ENCODE results near the gene CCDC88B.

Gene CCDC88B, protein sequence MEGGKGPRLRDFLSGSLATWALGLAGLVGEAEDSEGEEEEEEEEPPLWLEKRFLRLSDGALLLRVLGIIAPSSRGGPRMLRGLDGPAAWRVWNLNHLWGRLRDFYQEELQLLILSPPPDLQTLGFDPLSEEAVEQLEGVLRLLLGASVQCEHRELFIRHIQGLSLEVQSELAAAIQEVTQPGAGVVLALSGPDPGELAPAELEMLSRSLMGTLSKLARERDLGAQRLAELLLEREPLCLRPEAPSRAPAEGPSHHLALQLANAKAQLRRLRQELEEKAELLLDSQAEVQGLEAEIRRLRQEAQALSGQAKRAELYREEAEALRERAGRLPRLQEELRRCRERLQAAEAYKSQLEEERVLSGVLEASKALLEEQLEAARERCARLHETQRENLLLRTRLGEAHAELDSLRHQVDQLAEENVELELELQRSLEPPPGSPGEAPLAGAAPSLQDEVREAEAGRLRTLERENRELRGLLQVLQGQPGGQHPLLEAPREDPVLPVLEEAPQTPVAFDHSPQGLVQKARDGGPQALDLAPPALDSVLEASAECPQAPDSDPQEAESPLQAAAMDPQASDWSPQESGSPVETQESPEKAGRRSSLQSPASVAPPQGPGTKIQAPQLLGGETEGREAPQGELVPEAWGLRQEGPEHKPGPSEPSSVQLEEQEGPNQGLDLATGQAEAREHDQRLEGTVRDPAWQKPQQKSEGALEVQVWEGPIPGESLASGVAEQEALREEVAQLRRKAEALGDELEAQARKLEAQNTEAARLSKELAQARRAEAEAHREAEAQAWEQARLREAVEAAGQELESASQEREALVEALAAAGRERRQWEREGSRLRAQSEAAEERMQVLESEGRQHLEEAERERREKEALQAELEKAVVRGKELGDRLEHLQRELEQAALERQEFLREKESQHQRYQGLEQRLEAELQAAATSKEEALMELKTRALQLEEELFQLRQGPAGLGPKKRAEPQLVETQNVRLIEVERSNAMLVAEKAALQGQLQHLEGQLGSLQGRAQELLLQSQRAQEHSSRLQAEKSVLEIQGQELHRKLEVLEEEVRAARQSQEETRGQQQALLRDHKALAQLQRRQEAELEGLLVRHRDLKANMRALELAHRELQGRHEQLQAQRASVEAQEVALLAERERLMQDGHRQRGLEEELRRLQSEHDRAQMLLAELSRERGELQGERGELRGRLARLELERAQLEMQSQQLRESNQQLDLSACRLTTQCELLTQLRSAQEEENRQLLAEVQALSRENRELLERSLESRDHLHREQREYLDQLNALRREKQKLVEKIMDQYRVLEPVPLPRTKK (N-terminal part only)

GRCh38 chr11:64339754-64340408, at the start of gene CCDC88B:
Gene CCDC88B (plus strand): TSS chr11:64340204. CDS start chr11:64340267, 63 bp downstream.
- in situ Hi-C loops (cut with MboI; ENCODE audit: low sequenced_read_pairs): loop anchor here (25.0 kb wide), 1 partner anchor 103 kb away; the partner anchor contains the start of genes DNAJC4, FKBP2, NUDT22 and PPP1R14B

- in situ Hi-C loops (cut with MboI; ENCODE audit: low sequenced_read_pairs): no loop called here
Measured at GRCh38 chr11:64290352-64291261, 49.4 kb upstream of the CCDC88B start.

GRCh38 chr11:64291262-64291751, 48.7 kb upstream of the CCDC88B start, which contains the start of gene KCNK4:
Gene KCNK4 (plus strand): TSS chr11:64291302. CDS start chr11:64293019, 1,717 bp downstream.
- in situ Hi-C loops (cut with MboI; ENCODE audit: low sequenced_read_pairs): no loop called here

GRCh38 chr11:64291752-64292459, 48.1 kb upstream of the CCDC88B start:
- in situ Hi-C loops (cut with MboI; ENCODE audit: low sequenced_read_pairs): no loop called here

- in situ Hi-C loops (cut with MboI; ENCODE audit: low sequenced_read_pairs): no loop called here
Measured at GRCh38 chr11:64292460-64293254, 47.3 kb upstream of the CCDC88B start.

- in situ Hi-C loops (cut with MboI; ENCODE audit: low sequenced_read_pairs): no loop called here
Measured at GRCh38 chr11:64294774-64295173, 45.2 kb upstream of the CCDC88B start.

DNA sequence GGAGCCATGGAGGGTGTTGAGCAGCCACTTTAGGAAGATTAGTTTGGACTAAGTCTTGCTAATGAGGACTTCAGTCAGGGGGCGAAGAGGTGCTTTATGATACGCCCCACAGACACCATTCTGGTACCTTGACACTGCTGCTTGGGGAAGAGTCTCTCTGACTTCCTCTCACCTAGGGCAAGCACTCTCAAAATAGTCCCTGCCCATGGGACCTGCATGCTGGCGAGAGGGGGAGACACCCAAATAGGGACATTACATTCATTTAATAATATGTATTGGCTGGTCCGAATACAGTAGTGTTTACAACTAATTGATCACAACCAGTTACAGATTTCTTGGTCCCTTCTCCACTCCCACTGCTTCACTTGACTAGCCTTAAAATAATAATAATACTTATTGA, 44.2 kb upstream of the CCDC88B start:
- in situ Hi-C loops (cut with MboI; ENCODE audit: low sequenced_read_pairs): no loop called here

DNA sequence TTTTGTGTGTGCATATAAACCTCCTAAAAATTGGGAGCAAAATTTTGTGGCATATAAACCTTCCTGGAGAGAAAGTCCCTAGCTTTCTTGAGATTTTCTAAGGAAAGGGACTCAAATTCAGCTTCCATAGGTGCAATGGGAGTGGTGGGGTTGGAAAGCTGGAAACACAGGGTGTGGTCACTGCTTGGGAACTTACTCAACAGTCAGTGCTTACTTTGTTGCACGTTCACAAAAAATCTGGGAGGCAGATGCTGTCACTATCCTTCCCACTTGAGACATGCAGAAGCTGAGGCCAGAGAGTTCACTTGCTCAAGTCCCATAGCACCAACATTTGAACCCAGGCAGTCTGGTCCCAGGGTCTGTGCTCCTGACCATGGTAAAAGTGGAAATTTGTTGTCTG, 43.8 kb upstream of the CCDC88B start:
- in situ Hi-C loops (cut with MboI; ENCODE audit: low sequenced_read_pairs): no loop called here

GRCh38 chr11:64296830-64297698, 42.9 kb upstream of the CCDC88B start:
- in situ Hi-C loops (cut with MboI; ENCODE audit: low sequenced_read_pairs): no loop called here

GRCh38 chr11:64297699-64298358, 42.2 kb upstream of the CCDC88B start:
- in situ Hi-C loops (cut with MboI; ENCODE audit: low sequenced_read_pairs): no loop called here

DNA sequence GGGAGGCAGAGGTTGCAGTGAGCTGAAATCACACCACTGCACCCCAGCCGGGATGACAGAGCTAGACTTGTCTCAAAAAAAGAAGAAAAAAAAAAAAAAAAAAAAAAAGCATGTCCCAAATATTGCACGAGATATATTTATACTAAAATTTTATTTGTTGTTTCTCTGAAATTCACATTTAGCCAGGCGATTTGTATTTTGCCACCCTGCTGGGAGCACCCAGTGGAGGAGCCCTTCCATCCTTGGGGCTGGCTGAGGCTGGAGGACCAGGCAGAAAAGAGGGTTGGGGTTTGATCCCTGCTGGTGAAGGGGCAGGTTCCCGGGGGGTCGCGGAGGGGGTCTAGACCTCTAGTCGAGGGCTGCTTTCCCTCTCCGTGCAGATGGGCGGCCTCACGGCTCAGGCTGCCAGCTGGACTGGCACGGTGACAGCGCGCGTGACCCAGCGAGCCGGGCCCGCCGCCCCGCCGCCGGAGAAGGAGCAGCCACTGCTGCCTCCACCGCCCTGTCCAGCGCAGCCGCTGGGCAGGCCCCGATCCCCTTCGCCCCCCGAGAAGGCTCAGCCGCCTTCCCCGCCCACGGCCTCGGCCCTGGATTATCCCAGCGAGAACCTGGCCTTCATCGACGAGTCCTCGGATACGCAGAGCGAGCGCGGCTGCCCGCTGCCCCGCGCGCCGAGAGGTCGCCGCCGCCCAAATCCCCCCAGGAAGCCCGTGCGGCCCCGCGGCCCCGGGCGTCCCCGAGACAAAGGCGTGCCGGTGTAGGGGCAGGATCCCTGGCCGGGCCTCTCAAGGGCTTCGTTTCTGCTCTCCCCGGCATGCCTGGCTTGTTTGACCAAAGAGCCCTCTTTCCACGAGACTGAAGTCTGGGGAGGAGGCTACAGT, 40.8 kb upstream of the CCDC88B start:
- in situ Hi-C loops (cut with MboI; ENCODE audit: low sequenced_read_pairs): no loop called here

GRCh38 chr11:64299847-64300648, 40.0 kb upstream of the CCDC88B start, which contains the start of gene CATSPERZ:
Gene CATSPERZ (plus strand): TSS chr11:64300358. CDS start chr11:64300411, 53 bp downstream.
- in situ Hi-C loops (cut with MboI; ENCODE audit: low sequenced_read_pairs): no loop called here

DNA sequence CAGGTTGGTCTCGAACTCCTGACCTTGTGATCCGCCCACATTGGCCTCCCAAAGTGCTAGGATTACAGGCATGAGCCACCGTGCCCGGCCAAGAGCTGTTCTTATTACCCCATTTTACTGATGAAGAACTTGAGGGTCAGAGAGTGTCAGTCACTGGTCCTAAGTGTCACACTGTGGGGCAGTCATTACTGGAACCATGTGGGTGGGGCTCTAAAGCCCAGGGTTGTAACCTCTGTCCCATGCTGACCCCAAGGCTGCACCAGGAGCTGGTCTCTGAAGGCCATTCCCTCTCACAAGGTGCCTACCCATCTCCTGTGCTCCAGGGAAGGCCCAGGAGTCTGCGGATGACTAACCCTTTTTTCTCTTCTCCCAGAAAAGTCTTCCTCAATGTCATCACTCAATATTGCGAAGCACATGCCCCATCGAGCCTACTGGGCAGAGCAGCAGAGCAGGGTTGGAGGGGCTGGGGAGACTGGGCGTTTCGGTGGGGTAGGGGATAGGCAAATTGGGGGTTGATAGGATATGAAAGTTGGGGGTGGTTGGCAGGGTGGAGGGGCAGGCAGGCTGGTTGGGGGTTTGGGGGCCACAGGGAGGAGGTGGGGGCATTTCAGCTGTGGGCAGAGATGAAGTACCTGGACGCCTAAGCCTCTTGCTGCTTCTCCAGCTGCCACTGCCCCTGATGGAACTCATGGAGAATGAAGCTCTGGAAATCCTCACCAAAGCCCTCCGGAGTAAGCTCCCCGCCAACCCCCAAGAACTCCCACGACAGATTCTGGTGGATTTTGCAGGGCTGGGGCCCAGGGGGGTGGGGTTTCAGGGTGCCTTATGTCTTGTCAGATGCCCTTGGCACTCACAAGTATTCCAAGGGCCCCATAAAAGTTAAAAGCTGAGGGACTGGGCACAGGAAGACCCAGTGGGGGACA, 36.6 kb upstream of the CCDC88B start:
- in situ Hi-C loops (cut with MboI; ENCODE audit: low sequenced_read_pairs): no loop called here

Measured in HL-60/S4 treated with phorbol 12-myristate 13-acetate at 8.2 ng/mL for 4 days and 3 days (cell line).